Gastroesophageal sphincter (tissue), 3 donors: ENCODE results near the gene CD3E.

Experiments used
- EP300 ChIP-seq: sonication (generic); formaldehyde crosslinking; IDR thresholded peaks from one replicate; pipeline ENCODE4 v1.6.1; 2017; ENCODE audit warnings: antibody characterized with exemption, mild to moderate bottlenecking
- POLR2A ChIP-seq, 2 donors: fragments of 450-650 bp; IDR thresholded peaks; one replicate each; pipeline ENCODE4 v1.6.1; 2017; ENCODE audit warnings: antibody characterized with exemption in 2 of 2, mild to moderate bottlenecking in 2 of 2, moderate library complexity in 1 of 2
- POLR2AphosphoS5 ChIP-seq: sonication (generic); formaldehyde crosslinking; IDR thresholded peaks from one replicate; pipeline ENCODE4 v1.6.1; 2017; ENCODE audit warnings: antibody characterized with exemption
- TF ChIP-seq, protein P1 (sequence below), 4 experiments: fragments of 200-600 bp in 2 of 4; fragments of 450-650 bp in 2 of 4; sonication (generic) in 1 of 4; IDR thresholded peaks; one replicate each; pipeline ENCODE4 v1.5.1; 2017 to 2019; ENCODE audit warnings: antibody characterized with exemption in 4 of 4, mild to moderate bottlenecking in 2 of 4, moderate library complexity in 2 of 4

DNA sequence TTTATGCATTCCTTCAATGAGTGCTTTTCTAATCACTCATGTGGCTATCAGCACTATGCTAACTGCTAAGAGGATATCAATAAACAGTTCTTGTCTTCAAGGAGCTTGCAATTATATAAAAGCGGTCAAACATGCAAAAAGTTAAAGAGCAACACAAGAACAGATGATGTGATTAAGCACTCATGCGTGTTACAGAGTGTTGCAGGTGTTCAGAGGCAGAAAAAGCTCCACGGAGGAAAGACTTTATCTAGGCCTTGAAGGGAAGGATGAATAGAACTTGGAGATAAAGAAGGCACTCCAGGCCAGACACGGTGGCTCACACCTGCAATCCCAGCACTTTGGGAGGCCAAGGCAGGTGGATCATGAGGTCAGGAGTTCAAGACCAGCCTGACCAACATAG, 13.6 kb downstream of the CD3E start:
- no peak for TF ChIP-seq POLR2A (IDR thresholded peaks at IDR 0.05)
- no peak for TF ChIP-seq POLR2AphosphoS5
- TF ChIP-seq, protein P1, sequence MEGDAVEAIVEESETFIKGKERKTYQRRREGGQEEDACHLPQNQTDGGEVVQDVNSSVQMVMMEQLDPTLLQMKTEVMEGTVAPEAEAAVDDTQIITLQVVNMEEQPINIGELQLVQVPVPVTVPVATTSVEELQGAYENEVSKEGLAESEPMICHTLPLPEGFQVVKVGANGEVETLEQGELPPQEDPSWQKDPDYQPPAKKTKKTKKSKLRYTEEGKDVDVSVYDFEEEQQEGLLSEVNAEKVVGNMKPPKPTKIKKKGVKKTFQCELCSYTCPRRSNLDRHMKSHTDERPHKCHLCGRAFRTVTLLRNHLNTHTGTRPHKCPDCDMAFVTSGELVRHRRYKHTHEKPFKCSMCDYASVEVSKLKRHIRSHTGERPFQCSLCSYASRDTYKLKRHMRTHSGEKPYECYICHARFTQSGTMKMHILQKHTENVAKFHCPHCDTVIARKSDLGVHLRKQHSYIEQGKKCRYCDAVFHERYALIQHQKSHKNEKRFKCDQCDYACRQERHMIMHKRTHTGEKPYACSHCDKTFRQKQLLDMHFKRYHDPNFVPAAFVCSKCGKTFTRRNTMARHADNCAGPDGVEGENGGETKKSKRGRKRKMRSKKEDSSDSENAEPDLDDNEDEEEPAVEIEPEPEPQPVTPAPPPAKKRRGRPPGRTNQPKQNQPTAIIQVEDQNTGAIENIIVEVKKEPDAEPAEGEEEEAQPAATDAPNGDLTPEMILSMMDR (IDR thresholded peaks at IDR 0.05): no peak
- no peak for TF ChIP-seq EP300
